Hematopoietic multipotent progenitor cell treated with erythropoietin and hydrocortisone succinate and interleukin-3 and kit ligand, for 4 days (in vitro differentiated cells): Measurements from ENCODE around the gene TENM4.
"Not testable (repeated sequence)": the region's sequence is repeated elsewhere in the genome, so short reads cannot be mapped to it uniquely, and the experiment has no call there.

ENCODE experiments used
- DNase-seq: peaks from one replicate; pipeline ENCODE4 v3.0.0-alpha.2; 2015

TENM4 gene

GRCh38 chr11:79199729-79200354 is 241.0 kb downstream of the TENM4 start:
- no peak for DNase-seq

- DNase-seq: no peak
These were observed 242.0 kb downstream of the TENM4 start for GRCh38 chr11:79198898-79199250.

GRCh38 chr11:79198203-79198897 is 242.5 kb downstream of the TENM4 start:
- no peak for DNase-seq

- DNase-seq: no peak
These were observed 243.9 kb downstream of the TENM4 start for GRCh38 chr11:79196950-79197349.

- no peak for DNase-seq
These were observed 245.6 kb downstream of the TENM4 start for GRCh38 chr11:79195209-79195608.

- DNase-seq: no peak
These were observed 247.0 kb downstream of the TENM4 start for GRCh38 chr11:79193663-79194310.

GRCh38 chr11:79192836-79193235 is 248.0 kb downstream of the TENM4 start:
- DNase-seq: no peak

GRCh38 chr11:79191716-79192115 is 249.1 kb downstream of the TENM4 start:
- DNase-seq: not testable (repeated sequence)

- DNase-seq: not testable (repeated sequence)
These were observed 250.3 kb downstream of the TENM4 start for GRCh38 chr11:79190553-79190952.

- DNase-seq: no peak
These were observed 251.2 kb downstream of the TENM4 start for GRCh38 chr11:79189601-79190000.

- DNase-seq: peak; percentile 1
These were observed 251.8 kb downstream of the TENM4 start for GRCh38 chr11:79189055-79189454.

- no peak for DNase-seq
These were observed 254.2 kb downstream of the TENM4 start for GRCh38 chr11:79186669-79187068.

- no peak for DNase-seq
These were observed 255.5 kb downstream of the TENM4 start for GRCh38 chr11:79185351-79185750.

- no peak for DNase-seq
These were observed 256.5 kb downstream of the TENM4 start for GRCh38 chr11:79184285-79184684.

GRCh38 chr11:79182794-79183193 is 258.0 kb downstream of the TENM4 start:
- DNase-seq: no peak

- no peak for DNase-seq
These were observed 261.7 kb downstream of the TENM4 start for GRCh38 chr11:79179087-79179486.

- no peak for DNase-seq
These were observed 266.5 kb downstream of the TENM4 start for GRCh38 chr11:79174045-79175008.

GRCh38 chr11:79173615-79174014 is 267.2 kb downstream of the TENM4 start:
- DNase-seq: no peak

GRCh38 chr11:79170321-79170720 is 270.5 kb downstream of the TENM4 start:
- DNase-seq: no peak

- no peak for DNase-seq
These were observed 272.2 kb downstream of the TENM4 start for GRCh38 chr11:79168530-79169110.

GRCh38 chr11:79167510-79168188 is 273.2 kb downstream of the TENM4 start:
- DNase-seq: no peak

GRCh38 chr11:79165908-79166307 is 274.9 kb downstream of the TENM4 start:
- no peak for DNase-seq
